Upper lobe of right lung (tissue), 1 donor: ENCODE measurements around the gene STAMBP. TPM values are rescaled to one million over a fixed set of nuclear protein-coding genes. Genes with fewer than 3 reads are reported as not detected.

Experiments used
- ATAC-seq: fragments of 200-7000 bp; cut with Tn5 transposase; one replicate; pipeline ENCODE4 v1.9.1; 2020; ENCODE audit warnings: mild to moderate bottlenecking, moderate library complexity
- DNase-seq: peaks from one replicate; pipeline ENCODE4 v3.0.0-alpha.2; 2020
- H3K27ac ChIP-seq: fragments of 200-600 bp; one replicate; pipeline ENCODE4 v1.8.0; 2022
- H3K27me3 ChIP-seq: fragments of 200-600 bp; one replicate; pipeline ENCODE4 v1.8.0; 2022; ENCODE audit warnings: mild to moderate bottlenecking
- H3K36me3 ChIP-seq: fragments of 200-600 bp; one replicate; pipeline ENCODE4 v1.8.0; 2022
- H3K4me1 ChIP-seq: fragments of 200-600 bp; one replicate; pipeline ENCODE4 v1.8.0; 2022
- H3K4me3 ChIP-seq: fragments of 200-600 bp; one replicate; pipeline ENCODE4 v1.8.0; 2022; ENCODE audit warnings: mild to moderate bottlenecking
- H3K9me3 ChIP-seq: fragments of 200-600 bp; one replicate; pipeline ENCODE4 v1.8.0; 2022
- CTCF ChIP-seq: fragments of 200-600 bp; IDR thresholded peaks from one replicate; pipeline ENCODE4 v1.8.0; 2022; ENCODE audit warnings: antibody characterized with exemption
- intact Hi-C: fragments of 100-400 bp; cut with DNase I; formaldehyde crosslinking; loops from one replicate; pipeline ENCODE4 v1.11.0; 2022
- total RNA-seq: library from RNA; stranded (reverse); fragmentation: NEBNext Ultra II Directional; extraction: Animal tissue kit (Norgen Biotek cat#: 25700); gene quantifications from one replicate; pipeline ENCODE4 v1.2.1, GENCODE V29; 2021
- donor health status: DM: no; HTN: yes; CAD: no; lungs with severe emphysema.

STAMBP gene
- total RNA-seq, 1 donor from 2014 or later: 29.9 TPM

- no peak for ATAC-seq
- H3K27ac ChIP-seq: no peak overlapping the region
- no peak overlapping the region for H3K4me3 ChIP-seq
- H3K4me1 ChIP-seq: no peaks in the 10 kb centered on the region
- no peak for TF ChIP-seq CTCF
- no peaks in the 10 kb centered on the region for H3K27me3 ChIP-seq
- no peaks in the 10 kb centered on the region for H3K36me3 ChIP-seq
- intact Hi-C loops: no loop called here
- no peaks in the 10 kb centered on the region for H3K9me3 ChIP-seq
- no peak for DNase-seq
Measured at GRCh38 chr2:73919596-73920228, 91.0 kb downstream of the STAMBP start.

- TF ChIP-seq CTCF: peak; percentile 31
- no peak overlapping the region for H3K27ac ChIP-seq
- ATAC-seq (peak; percentile 77), DNase-seq (peak; percentile 75)
- no peaks in the 10 kb centered on the region for H3K36me3 ChIP-seq
- no peaks in the 10 kb centered on the region for H3K27me3 ChIP-seq
- H3K4me1 ChIP-seq: no peaks in the 10 kb centered on the region
- no peaks in the 10 kb centered on the region for H3K9me3 ChIP-seq
- intact Hi-C loops: no loop called here
- H3K4me3 ChIP-seq: no peak overlapping the region
Measured at GRCh38 chr2:73920577-73921545, 92.1 kb downstream of the STAMBP start.

DNA sequence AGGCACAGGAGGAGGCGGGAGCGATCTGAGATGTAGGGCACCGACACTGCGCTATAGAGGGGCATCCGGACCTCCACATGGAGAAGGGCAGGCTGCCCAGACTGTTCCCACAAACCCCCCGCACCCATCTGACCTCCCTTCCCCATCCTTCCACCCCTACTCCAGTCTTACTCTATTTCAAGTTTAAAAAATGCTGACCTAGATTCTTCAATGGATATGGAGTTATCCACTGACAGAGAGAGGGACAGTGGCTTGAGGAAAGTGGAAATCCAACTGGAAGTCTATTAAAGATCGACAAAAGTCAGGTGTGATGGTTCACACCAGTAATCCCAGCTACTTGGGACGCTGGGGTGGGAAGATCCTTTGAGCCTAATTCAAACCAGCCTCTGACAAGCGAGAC is 92.8 kb downstream of the STAMBP start:
- intact Hi-C loops: no loop called here
- no peaks in the 10 kb centered on the region for H3K4me1 ChIP-seq
- no peak overlapping the region for H3K4me3 ChIP-seq
- no peaks in the 10 kb centered on the region for H3K36me3 ChIP-seq
- no peaks in the 10 kb centered on the region for H3K27me3 ChIP-seq
- no peak overlapping the region for H3K27ac ChIP-seq
- no peak for DNase-seq
- TF ChIP-seq CTCF: no peak
- no peaks in the 10 kb centered on the region for H3K9me3 ChIP-seq
- peak; percentile 7 for ATAC-seq

- TF ChIP-seq CTCF: no peak
- Histone ChIP-seq H3K27ac (no peak overlapping the region), H3K9me3 (no peaks in the 10 kb centered on the region), H3K4me3 (no peak overlapping the region), H3K36me3 (no peaks in the 10 kb centered on the region), H3K27me3 (no peaks in the 10 kb centered on the region), H3K4me1 (no peaks in the 10 kb centered on the region)
- no peak for DNase-seq
- ATAC-seq: no peak
- intact Hi-C loops: no loop called here
Measured at GRCh38 chr2:73922681-73923080, 93.9 kb downstream of the STAMBP start.

Other genes starting within 250 kb of the STAMBP start
- gene NAT8, start 186.5 kb upstream of the STAMBP start, total RNA-seq: not detected
- 19.2 TPM for gene TPRKB, start 91.6 kb upstream of the STAMBP start, total RNA-seq
- gene DUSP11, start 48.9 kb upstream of the STAMBP start, total RNA-seq: 17.9 TPM
- gene C2orf78, start 44.8 kb upstream of the STAMBP start, total RNA-seq: not detected
- gene ACTG2, start 64.0 kb downstream of the STAMBP start, total RNA-seq: 37.9 TPM
- gene DGUOK, start 97.9 kb downstream of the STAMBP start, total RNA-seq: 34.4 TPM
- gene TET3, start 155.9 kb downstream of the STAMBP start, total RNA-seq: 19.9 TPM